OCI-LY1 (cell line): ENCODE results near the gene TMEM26.

Source experiments
- H2AFZ ChIP-seq: fragments of 200-600 bp; sonication (generic), shearing (Covaris generic); 2 replicates; pipeline ENCODE4 v1.6.0; 2014; ENCODE audit warnings: antibody characterized with exemption, mild to moderate bottlenecking, low read length
- H3F3A ChIP-seq: fragments of 200-600 bp; sonication (generic), shearing (Covaris generic); 2 replicates; pipeline ENCODE4 v1.6.0; 2014; ENCODE audit warnings: mild to moderate bottlenecking, antibody characterized with exemption, low read length, moderate library complexity; ENCODE audit not compliant: insufficient read depth
- H3K27ac ChIP-seq: fragments of 200-600 bp; sonication (generic); 2 replicates; pipeline ENCODE4 v1.5.1; 2014; ENCODE audit warnings: low read length, mixed run types, mild to moderate bottlenecking, low read depth; ENCODE audit not compliant: poor library complexity, severe bottlenecking
- H3K27me3 ChIP-seq: fragments of 200-600 bp; sonication (generic); 2 replicates; pipeline ENCODE4 v1.6.0; 2014; ENCODE audit warnings: antibody characterized with exemption, mild to moderate bottlenecking, low read length, moderate library complexity; ENCODE audit not compliant: insufficient read depth
- H3K36me3 ChIP-seq: fragments of 200-600 bp; sonication (generic); 2 replicates; pipeline ENCODE4 v1.6.1; 2014; ENCODE audit warnings: mild to moderate bottlenecking, antibody characterized with exemption, low read length, moderate library complexity, mixed read lengths; ENCODE audit not compliant: insufficient read depth
- H3K4me1 ChIP-seq: fragments of 200-600 bp; sonication (generic); 2 replicates; pipeline ENCODE4 v1.5.1; 2014; ENCODE audit warnings: mild to moderate bottlenecking, low read length, moderate library complexity; ENCODE audit not compliant: insufficient read depth, severe bottlenecking
- H3K4me2 ChIP-seq: fragments of 200-600 bp; sonication (generic), shearing (Covaris generic); 2 replicates; pipeline ENCODE4 v1.6.1; 2014; ENCODE audit warnings: low read length
- H3K4me3 ChIP-seq: fragments of 200-600 bp; sonication (generic); 2 replicates; pipeline ENCODE4 v1.5.1; 2014; ENCODE audit warnings: low read length, low read depth, mild to moderate bottlenecking, mixed read lengths; ENCODE audit not compliant: poor library complexity, severe bottlenecking
- H3K79me2 ChIP-seq: fragments of 200-600 bp; shearing (Covaris generic); 2 replicates; pipeline ENCODE4 v1.6.1; 2016; ENCODE audit warnings: mixed run types, low read length, mixed read lengths; ENCODE audit not compliant: insufficient read depth
- H3K9ac ChIP-seq: fragments of 200-600 bp; sonication (generic), shearing (Covaris generic); 2 replicates; pipeline ENCODE4 v1.6.1; 2014; ENCODE audit warnings: mild to moderate bottlenecking, low read length, mixed read lengths
- H3K9me2 ChIP-seq: fragments of 200-600 bp; sonication (generic), shearing (Covaris generic); 2 replicates; pipeline ENCODE4 v1.6.1; 2014; ENCODE audit warnings: low read depth, mild to moderate bottlenecking, low read length, mixed read lengths
- H3K9me3 ChIP-seq: fragments of 200-600 bp; shearing (Covaris generic); 2 replicates; pipeline ENCODE4 v1.6.1; 2014; ENCODE audit warnings: low read length, mixed read lengths
- H4K20me1 ChIP-seq: fragments of 200-600 bp; sonication (generic), shearing (Covaris generic); 2 replicates; pipeline ENCODE4 v1.6.0; 2016; ENCODE audit warnings: mild to moderate bottlenecking, low read length; ENCODE audit not compliant: insufficient read depth
- EZH2 ChIP-seq: fragments of 200-600 bp; sonication (generic), shearing (Covaris generic); IDR thresholded peaks from 2 replicates; pipeline ENCODE4 v1.8.0; 2017; ENCODE audit warnings: borderline replicate concordance, mixed run types, mild to moderate bottlenecking, antibody characterized with exemption, low read length, moderate library complexity, mixed read lengths
- TF ChIP-seq, protein P1 (sequence below): fragments of 200-600 bp; sonication (generic), shearing (Covaris generic); IDR thresholded peaks from 2 replicates; pipeline ENCODE4 v1.5.1; 2017; ENCODE audit warnings: mild to moderate bottlenecking, antibody characterized with exemption, low read length, moderate library complexity, mixed read lengths

Gene TMEM26

DNA sequence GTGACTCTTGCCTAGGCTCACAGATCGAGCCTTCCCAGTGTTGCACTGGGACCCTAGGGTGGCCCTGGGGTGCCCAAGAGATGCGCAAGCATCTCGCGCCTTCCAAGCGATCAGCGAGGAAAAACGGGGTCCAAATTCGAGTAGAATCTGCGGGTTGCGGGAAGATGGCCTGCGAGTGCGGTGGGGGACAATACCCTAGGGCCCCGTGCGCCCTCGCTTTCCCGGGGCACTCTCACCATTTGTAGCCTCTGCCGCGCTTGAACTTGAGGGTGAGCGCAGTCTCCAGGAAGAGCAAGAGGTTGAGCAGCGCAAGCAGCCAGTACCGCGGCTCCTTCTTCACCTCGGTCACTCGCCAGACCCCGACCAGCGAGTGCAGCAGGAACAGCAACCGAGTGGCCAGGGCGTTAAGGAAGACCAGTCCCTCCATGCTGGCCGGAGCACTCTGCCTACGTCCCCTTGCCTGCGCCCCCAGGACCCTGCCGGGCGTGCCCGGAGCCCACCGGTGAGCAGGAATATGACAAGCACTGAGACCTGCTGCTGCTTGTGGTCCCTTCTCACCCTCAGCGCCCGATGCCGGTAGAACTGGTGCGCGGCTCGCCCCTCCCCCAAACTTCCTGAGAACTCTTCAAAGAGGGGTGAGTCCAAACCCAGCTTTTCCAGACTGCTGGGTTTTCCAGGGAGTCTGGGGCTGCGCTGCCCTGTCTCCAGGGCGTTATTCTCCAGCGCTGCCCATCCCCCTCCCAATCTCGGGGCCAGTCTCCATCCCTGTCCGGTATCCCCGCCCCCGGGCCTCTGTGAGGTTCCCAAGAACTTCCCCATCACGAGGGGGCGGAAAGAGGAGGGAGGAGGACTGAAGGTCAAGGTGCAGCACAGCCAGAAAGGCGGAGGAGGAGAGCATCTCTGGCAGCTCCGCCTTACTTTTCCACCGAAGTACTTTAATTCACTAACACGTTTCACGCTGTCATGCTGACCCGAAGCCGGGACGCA is at the start of gene TMEM26:
TSS of gene TMEM26 (minus strand) at position 727 of the 987 bp plus-strand sequence. CDS start at position 427, 300 bp downstream.
- H3K27ac ChIP-seq: no peak within 1 kb of the TSS
- no peak within 1 kb of the TSS for H3K4me2 ChIP-seq
- no peaks in the 10 kb centered on the region for H4K20me1 ChIP-seq
- no peaks in the 10 kb centered on the region for H3K36me3 ChIP-seq
- no peaks in the 10 kb centered on the region for H3K79me2 ChIP-seq
- H3K9me3 ChIP-seq: no peaks in the 10 kb centered on the region
- no peak within 1 kb of the TSS for H2AFZ ChIP-seq
- H3K4me3 ChIP-seq: no peak within 1 kb of the TSS
- no peaks in the 10 kb centered on the region for H3F3A ChIP-seq
- H3K9ac ChIP-seq: no peak within 1 kb of the TSS
- H3K4me1 ChIP-seq: no peaks in the 10 kb centered on the region
- TF ChIP-seq EZH2: no peak
- TF ChIP-seq, protein P1, sequence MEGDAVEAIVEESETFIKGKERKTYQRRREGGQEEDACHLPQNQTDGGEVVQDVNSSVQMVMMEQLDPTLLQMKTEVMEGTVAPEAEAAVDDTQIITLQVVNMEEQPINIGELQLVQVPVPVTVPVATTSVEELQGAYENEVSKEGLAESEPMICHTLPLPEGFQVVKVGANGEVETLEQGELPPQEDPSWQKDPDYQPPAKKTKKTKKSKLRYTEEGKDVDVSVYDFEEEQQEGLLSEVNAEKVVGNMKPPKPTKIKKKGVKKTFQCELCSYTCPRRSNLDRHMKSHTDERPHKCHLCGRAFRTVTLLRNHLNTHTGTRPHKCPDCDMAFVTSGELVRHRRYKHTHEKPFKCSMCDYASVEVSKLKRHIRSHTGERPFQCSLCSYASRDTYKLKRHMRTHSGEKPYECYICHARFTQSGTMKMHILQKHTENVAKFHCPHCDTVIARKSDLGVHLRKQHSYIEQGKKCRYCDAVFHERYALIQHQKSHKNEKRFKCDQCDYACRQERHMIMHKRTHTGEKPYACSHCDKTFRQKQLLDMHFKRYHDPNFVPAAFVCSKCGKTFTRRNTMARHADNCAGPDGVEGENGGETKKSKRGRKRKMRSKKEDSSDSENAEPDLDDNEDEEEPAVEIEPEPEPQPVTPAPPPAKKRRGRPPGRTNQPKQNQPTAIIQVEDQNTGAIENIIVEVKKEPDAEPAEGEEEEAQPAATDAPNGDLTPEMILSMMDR: no peak
- no peaks in the 10 kb centered on the region for H3K9me2 ChIP-seq
- no peaks in the 10 kb centered on the region for H3K27me3 ChIP-seq

DNA sequence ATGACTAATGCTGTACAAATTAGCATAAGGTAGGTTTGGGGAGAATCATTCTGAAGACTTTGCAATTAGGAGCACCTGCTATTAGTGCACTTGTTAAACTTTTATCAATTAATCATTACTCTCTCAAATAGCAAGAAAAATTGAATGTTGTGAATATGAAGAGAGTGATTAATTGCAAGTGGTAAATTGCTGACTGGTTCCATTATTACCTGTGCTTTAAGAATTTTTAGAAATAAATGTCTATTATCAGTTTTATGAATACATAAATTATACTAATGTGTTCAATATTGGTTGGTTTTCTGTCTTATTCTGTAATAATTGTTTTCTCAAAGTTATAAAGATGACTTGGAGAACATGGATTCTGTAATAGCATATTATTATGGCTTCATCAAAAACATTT is 47.3 kb upstream of the TMEM26 start:
- H3K9me2 ChIP-seq: no peaks in the 10 kb centered on the region
- no peaks in the 10 kb centered on the region for H3K27me3 ChIP-seq
- H3K4me3 ChIP-seq: no peak overlapping the region
- no peaks in the 10 kb centered on the region for H3K36me3 ChIP-seq
- no peak overlapping the region for H2AFZ ChIP-seq
- no peak overlapping the region for H3K27ac ChIP-seq
- H3K4me1 ChIP-seq: no peaks in the 10 kb centered on the region
- no peaks in the 10 kb centered on the region for H3K79me2 ChIP-seq
- H3K9ac ChIP-seq: no peak overlapping the region
- H3K9me3 ChIP-seq: no peaks in the 10 kb centered on the region
- no peak overlapping the region for H3K4me2 ChIP-seq
- H4K20me1 ChIP-seq: no peaks in the 10 kb centered on the region
- no peak for TF ChIP-seq EZH2
- TF ChIP-seq, protein P1: no peak
- no peaks in the 10 kb centered on the region for H3F3A ChIP-seq

DNA sequence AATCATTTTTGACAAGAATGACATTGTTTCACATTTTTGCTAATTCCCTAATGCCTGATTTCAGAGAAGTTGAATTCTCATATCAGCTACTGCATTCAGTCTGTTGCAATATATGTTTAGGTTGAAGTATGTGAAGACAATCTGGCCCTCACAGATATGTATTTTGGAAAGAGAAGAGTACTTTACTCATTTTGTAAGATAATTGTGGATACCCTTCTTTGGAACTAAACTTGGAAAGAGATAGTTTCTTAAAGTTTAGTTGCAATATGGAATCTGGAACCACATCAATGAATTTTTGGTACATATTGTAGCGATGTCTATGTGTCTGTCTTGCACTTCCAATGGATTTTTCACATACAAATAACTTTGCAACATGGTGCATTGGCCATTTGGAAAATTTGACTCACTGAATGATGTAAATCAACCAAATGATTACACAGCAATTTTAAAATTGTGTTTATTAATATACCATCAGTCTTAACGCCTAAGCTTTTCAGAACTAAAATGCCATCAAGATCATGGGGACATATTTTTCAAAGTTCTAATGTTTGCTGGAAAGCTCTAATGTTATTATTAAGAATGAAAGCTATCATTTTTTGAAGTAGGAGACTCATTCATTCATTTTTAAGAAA is 39.3 kb upstream of the TMEM26 start:
- H3K4me1 ChIP-seq: no peaks in the 10 kb centered on the region
- no peak overlapping the region for H3K4me2 ChIP-seq
- no peaks in the 10 kb centered on the region for H3K9me2 ChIP-seq
- no peaks in the 10 kb centered on the region for H3K27me3 ChIP-seq
- H3K36me3 ChIP-seq: no peaks in the 10 kb centered on the region
- no peaks in the 10 kb centered on the region for H4K20me1 ChIP-seq
- no peaks in the 10 kb centered on the region for H3K9me3 ChIP-seq
- H3K9ac ChIP-seq: no peak overlapping the region
- TF ChIP-seq, protein P1: no peak
- TF ChIP-seq EZH2: no peak
- no peak overlapping the region for H3K27ac ChIP-seq
- H3F3A ChIP-seq: no peaks in the 10 kb centered on the region
- H3K4me3 ChIP-seq: no peak overlapping the region
- no peaks in the 10 kb centered on the region for H3K79me2 ChIP-seq
- no peak overlapping the region for H2AFZ ChIP-seq
